Activated T-cell treated with anti-CD3 and anti-CD28 coated beads, Interleukin-2, amount 50 U/mL, for 24 hours (primary cell): Measurements from ENCODE around the gene FES.
A peak's percentile ranks its signal among the peaks of the same experiment; 100 is the strongest.
"Not testable (repeated sequence)": the region's sequence is repeated elsewhere in the genome, so short reads cannot be mapped to it uniquely, and the experiment has no call there.

Experiments
- DNase-seq: peaks from one replicate; pipeline ENCODE4 v3.0.0-alpha.2; 2020
- H3K27ac Mint-ChIP-seq: 2 replicates; pipeline ENCODE4 v1.8.0; 2020; ENCODE audit warnings: mild to moderate bottlenecking, mixed read lengths
- H3K27me3 Mint-ChIP-seq: 2 replicates; pipeline ENCODE4 v1.8.0; 2020; ENCODE audit warnings: mixed read lengths
- H3K36me3 Mint-ChIP-seq: 2 replicates; pipeline ENCODE4 v1.8.0; 2020; ENCODE audit warnings: low read depth, mixed read lengths
- H3K4me1 Mint-ChIP-seq: 2 replicates; pipeline ENCODE4 v1.8.0; 2020; ENCODE audit warnings: low read depth, mixed read lengths
- H3K4me3 Mint-ChIP-seq: 2 replicates; pipeline ENCODE4 v1.8.0; 2020; ENCODE audit warnings: mild to moderate bottlenecking, moderate library complexity, mixed read lengths
- H3K9me3 Mint-ChIP-seq: 2 replicates; pipeline ENCODE4 v1.8.0; 2020; ENCODE audit warnings: mixed read lengths

FES gene

GRCh38 chr15:90868261-90868689, 16.0 kb upstream of the FES start, which contains the start of gene FURIN:
TSS of gene FURIN (plus strand) at chr15:90868588. CDS start at chr15:90875741, 7,153 bp downstream.
- peaks cover 59% of the 10 kb centered on the region for H3K4me1 Mint-ChIP-seq
- DNase-seq, result no peak
- H3K4me3 Mint-ChIP-seq, result peak within 1 kb of the TSS; percentile 88
- peak within 1 kb of the TSS; percentile 93 for H3K27ac Mint-ChIP-seq
- peaks cover 24% of the 10 kb centered on the region for H3K36me3 Mint-ChIP-seq
- no peaks in the 10 kb centered on the region for H3K9me3 Mint-ChIP-seq
- no peaks in the 10 kb centered on the region for H3K27me3 Mint-ChIP-seq

- no peaks in the 10 kb centered on the region for H3K27me3 Mint-ChIP-seq
- peak overlapping the region; percentile 93 for H3K27ac Mint-ChIP-seq
- H3K4me3 Mint-ChIP-seq, result peak overlapping the region; percentile 88
- H3K4me1 Mint-ChIP-seq, result peaks cover 59% of the 10 kb centered on the region
- no peak for DNase-seq
- H3K36me3 Mint-ChIP-seq, result peaks cover 32% of the 10 kb centered on the region
- no peaks in the 10 kb centered on the region for H3K9me3 Mint-ChIP-seq
These were observed 15.2 kb upstream of the FES start for GRCh38 chr15:90869140-90869541.

- Mint-ChIP-seq H3K36me3 (peaks cover 38% of the 10 kb centered on the region), H3K4me1 (peaks cover 60% of the 10 kb centered on the region)
- DNase-seq, result peak; percentile 70
These were observed 14.5 kb upstream of the FES start for GRCh38 chr15:90869601-90870353.

GRCh38 chr15:90870354-90871138, 13.8 kb upstream of the FES start:
- Mint-ChIP-seq H3K27ac (peak overlapping the region; percentile 93), H3K4me1 (peaks cover 65% of the 10 kb centered on the region), H3K27me3 (no peaks in the 10 kb centered on the region), H3K9me3 (no peaks in the 10 kb centered on the region), H3K4me3 (peak overlapping the region; percentile 88), H3K36me3 (peaks cover 44% of the 10 kb centered on the region)
- DNase-seq, result no peak

More at GRCh38 chr15:90869601-90870353, 14.5 kb upstream of the FES start:
- Mint-ChIP-seq H3K9me3 (no peaks in the 10 kb centered on the region), H3K27ac (peak overlapping the region; percentile 93), H3K4me3 (peak overlapping the region; percentile 88), H3K27me3 (no peaks in the 10 kb centered on the region)

- peaks cover 51% of the 10 kb centered on the region for H3K36me3 Mint-ChIP-seq
- peaks cover 59% of the 10 kb centered on the region for H3K4me1 Mint-ChIP-seq
- no peaks in the 10 kb centered on the region for H3K27me3 Mint-ChIP-seq
- H3K27ac Mint-ChIP-seq, result peak overlapping the region; percentile 93
- no peaks in the 10 kb centered on the region for H3K9me3 Mint-ChIP-seq
- no peak for DNase-seq
- H3K4me3 Mint-ChIP-seq, result peak overlapping the region; percentile 88
These were observed 13.1 kb upstream of the FES start for GRCh38 chr15:90871139-90871715.

GRCh38 chr15:90871716-90872485, 12.4 kb upstream of the FES start:
- Mint-ChIP-seq H3K27ac (peak overlapping the region; percentile 97), H3K9me3 (no peaks in the 10 kb centered on the region), H3K4me3 (peak overlapping the region; percentile 93), H3K27me3 (no peaks in the 10 kb centered on the region), H3K4me1 (peaks cover 62% of the 10 kb centered on the region), H3K36me3 (peaks cover 58% of the 10 kb centered on the region)
- DNase-seq, result peak; percentile 74

- peak overlapping the region; percentile 97 for H3K27ac Mint-ChIP-seq
- H3K9me3 Mint-ChIP-seq, result no peaks in the 10 kb centered on the region
- peak; percentile 77 for DNase-seq
- H3K4me3 Mint-ChIP-seq, result peak overlapping the region; percentile 93
- no peaks in the 10 kb centered on the region for H3K27me3 Mint-ChIP-seq
- peaks cover 60% of the 10 kb centered on the region for H3K4me1 Mint-ChIP-seq
- H3K36me3 Mint-ChIP-seq, result peaks cover 65% of the 10 kb centered on the region
These were observed 11.7 kb upstream of the FES start for GRCh38 chr15:90872486-90873184.

- H3K27me3 Mint-ChIP-seq, result no peaks in the 10 kb centered on the region
- H3K4me1 Mint-ChIP-seq, result peaks cover 54% of the 10 kb centered on the region
- DNase-seq, result no peak
- H3K4me3 Mint-ChIP-seq, result peak overlapping the region; percentile 93
- peak overlapping the region; percentile 97 for H3K27ac Mint-ChIP-seq
- H3K9me3 Mint-ChIP-seq, result no peaks in the 10 kb centered on the region
- peaks cover 74% of the 10 kb centered on the region for H3K36me3 Mint-ChIP-seq
These were observed 10.8 kb upstream of the FES start for GRCh38 chr15:90873488-90873997.

- H3K27ac Mint-ChIP-seq, result peak overlapping the region; percentile 97
- H3K36me3 Mint-ChIP-seq, result peaks cover 80% of the 10 kb centered on the region
- H3K27me3 Mint-ChIP-seq, result no peaks in the 10 kb centered on the region
- peak overlapping the region; percentile 93 for H3K4me3 Mint-ChIP-seq
- H3K9me3 Mint-ChIP-seq, result no peaks in the 10 kb centered on the region
- H3K4me1 Mint-ChIP-seq, result peaks cover 48% of the 10 kb centered on the region
- no peak for DNase-seq
These were observed 10.2 kb upstream of the FES start for GRCh38 chr15:90873998-90874605.

- not testable (repeated sequence) for H3K27me3 Mint-ChIP-seq, H3K9me3 Mint-ChIP-seq, DNase-seq
- Mint-ChIP-seq H3K4me3 (peak overlapping the region; percentile 62), H3K36me3 (peaks cover 87% of the 10 kb centered on the region), H3K27ac (peak overlapping the region; percentile 84), H3K4me1 (peaks cover 40% of the 10 kb centered on the region)
These were observed 9.3 kb upstream of the FES start for GRCh38 chr15:90874986-90875385.

- no peaks in the 10 kb centered on the region for H3K9me3 Mint-ChIP-seq
- peaks cover 86% of the 10 kb centered on the region for H3K36me3 Mint-ChIP-seq
- no peaks in the 10 kb centered on the region for H3K27me3 Mint-ChIP-seq
- peaks cover 34% of the 10 kb centered on the region for H3K4me1 Mint-ChIP-seq
- no peak for DNase-seq
- peak overlapping the region; percentile 84 for H3K27ac Mint-ChIP-seq
- no peak overlapping the region for H3K4me3 Mint-ChIP-seq
These were observed 8.7 kb upstream of the FES start for GRCh38 chr15:90875549-90875981.

- Mint-ChIP-seq H3K27ac (peak overlapping the region; percentile 81), H3K27me3 (no peaks in the 10 kb centered on the region), H3K4me3 (no peak overlapping the region), H3K4me1 (peaks cover 30% of the 10 kb centered on the region), H3K36me3 (peaks cover 86% of the 10 kb centered on the region), H3K9me3 (no peaks in the 10 kb centered on the region)
- DNase-seq, result no peak
These were observed 8.3 kb upstream of the FES start for GRCh38 chr15:90876046-90876445.

GRCh38 chr15:90876512-90877170, 7.7 kb upstream of the FES start:
- Mint-ChIP-seq H3K4me1 (peaks cover 30% of the 10 kb centered on the region), H3K36me3 (peaks cover 92% of the 10 kb centered on the region), H3K4me3 (no peak overlapping the region), H3K27ac (peak overlapping the region; percentile 81), H3K9me3 (no peaks in the 10 kb centered on the region), H3K27me3 (no peaks in the 10 kb centered on the region)
- DNase-seq, result no peak
